IgD-negative memory B cell (primary cell): ENCODE measurements around the gene RXFP4. TPM values are rescaled to one million over a fixed set of nuclear protein-coding genes. Genes with fewer than 3 reads are reported as not detected.

Experiments
- H3K27ac Mint-ChIP-seq, 3 donors: one replicate each; pipeline ENCODE4 v1.8.0; 2020 to 2022; ENCODE audit warnings: mild to moderate bottlenecking in 3 of 3, mixed read lengths in 3 of 3, moderate library complexity in 1 of 3
- H3K27me3 Mint-ChIP-seq: one replicate; pipeline ENCODE4 v1.8.0; 2021; ENCODE audit warnings: mixed read lengths
- H3K36me3 Mint-ChIP-seq: one replicate; pipeline ENCODE4 v1.8.0; 2020; ENCODE audit warnings: mild to moderate bottlenecking, mixed read lengths
- H3K4me1 Mint-ChIP-seq, 3 donors: one replicate each; pipeline ENCODE4 v1.8.0; 2020 to 2022; ENCODE audit warnings: mixed read lengths in 3 of 3, mild to moderate bottlenecking in 1 of 3
- H3K4me3 Mint-ChIP-seq, 4 donors: one replicate each; pipeline ENCODE4 v1.8.0; 2020 to 2022; ENCODE audit warnings: mild to moderate bottlenecking in 4 of 4, mixed read lengths in 4 of 4, moderate library complexity in 3 of 4
- H3K9me3 Mint-ChIP-seq, 3 donors: one replicate each; pipeline ENCODE4 v1.8.0; 2020 to 2021; ENCODE audit warnings: mixed read lengths in 3 of 3, mild to moderate bottlenecking in 1 of 3
- polyA plus RNA-seq: library from polyadenylated mRNA; unstranded; fragments of 300-500 nt; fragmentation: Illumina TruSeq; gene quantifications from one replicate; pipeline ENCODE4 v1.2.3, GENCODE V29; 2021

The RXFP4 gene
- polyA plus RNA-seq, 1 donor from 2014 or later = 0.78 TPM

GRCh38 chr1:155938220-155938627 is 3.2 kb upstream of the RXFP4 start:
- Mint-ChIP-seq H3K4me3 (peak overlapping the region; percentile 13 to 81 (median 62)), H3K4me1 (peaks cover 23 to 37% (median 33%) of the 10 kb centered on the region in 3 donors), H3K36me3 (peaks cover 2% of the 10 kb centered on the region), H3K27me3 (no peaks in the 10 kb centered on the region), H3K27ac (peak overlapping the region in 2 of 3 donors; percentile 32 to 84), H3K9me3 (no peaks in the 10 kb centered on the region)

GRCh38 chr1:155940482-155940992 is 901 bp upstream of the RXFP4 start:
- Mint-ChIP-seq H3K4me1 (peaks cover 30 to 55% (median 47%) of the 10 kb centered on the region in 3 donors), H3K27ac (peak overlapping the region; percentile 79 to 97 (median 85)), H3K4me3 (peak overlapping the region in 3 of 4 donors; percentile 64 to 71 (median 67)), H3K27me3 (no peaks in the 10 kb centered on the region), H3K9me3 (no peaks in the 10 kb centered on the region), H3K36me3 (peaks cover 3% of the 10 kb centered on the region)

- no peak overlapping the region for H3K4me3 Mint-ChIP-seq
- peaks cover 38 to 63% (median 54%) of the 10 kb centered on the region in 3 donors for H3K4me1 Mint-ChIP-seq
Observed at GRCh38 chr1:155941845-155942531, 550 bp downstream of the RXFP4 start.

GRCh38 chr1:155942578-155943141 is 1.2 kb downstream of the RXFP4 start:
- Mint-ChIP-seq H3K4me1 (peaks cover 40 to 66% (median 56%) of the 10 kb centered on the region in 3 donors), H3K27me3 (no peaks in the 10 kb centered on the region), H3K27ac (peak overlapping the region; percentile 43 to 90 (median 88)), H3K4me3 (peak overlapping the region in 2 of 4 donors; percentile 47 to 52), H3K9me3 (no peaks in the 10 kb centered on the region), H3K36me3 (peaks cover 6% of the 10 kb centered on the region)

More at GRCh38 chr1:155941845-155942531, 550 bp downstream of the RXFP4 start:
- H3K9me3 Mint-ChIP-seq = no peaks in the 10 kb centered on the region
- H3K27me3 Mint-ChIP-seq = no peaks in the 10 kb centered on the region
- peak overlapping the region in 1 of 3 donors; percentile 79 for H3K27ac Mint-ChIP-seq
- H3K36me3 Mint-ChIP-seq = peaks cover 6% of the 10 kb centered on the region

- H3K4me1 Mint-ChIP-seq = peaks cover 33 to 59% (median 54%) of the 10 kb centered on the region in 3 donors
Observed at GRCh38 chr1:155944444-155944799, 3.0 kb downstream of the RXFP4 start.

GRCh38 chr1:155946633-155947219 is 5.3 kb downstream of the RXFP4 start:
- Mint-ChIP-seq H3K4me1 (peaks cover 17 to 41% (median 35%) of the 10 kb centered on the region in 3 donors), H3K27me3 (no peaks in the 10 kb centered on the region), H3K36me3 (peaks cover 8% of the 10 kb centered on the region), H3K9me3 (no peaks in the 10 kb centered on the region), H3K27ac (peak overlapping the region; percentile 85 to 96 (median 94)), H3K4me3 (peak overlapping the region in 3 of 4 donors; percentile 69 to 72 (median 72))

More at GRCh38 chr1:155944444-155944799, 3.0 kb downstream of the RXFP4 start:
- H3K4me3 Mint-ChIP-seq = peak overlapping the region; percentile 54 to 89 (median 78)
- H3K27me3 Mint-ChIP-seq = no peaks in the 10 kb centered on the region
- peak overlapping the region; percentile 85 to 96 (median 92) for H3K27ac Mint-ChIP-seq
- no peaks in the 10 kb centered on the region for H3K9me3 Mint-ChIP-seq
- peaks cover 6% of the 10 kb centered on the region for H3K36me3 Mint-ChIP-seq

GRCh38 chr1:155947292-155947691 is 5.9 kb downstream of the RXFP4 start:
- Mint-ChIP-seq H3K9me3 (no peaks in the 10 kb centered on the region), H3K27ac (peak overlapping the region; percentile 85 to 96 (median 94)), H3K4me1 (peaks cover 17 to 39% (median 34%) of the 10 kb centered on the region in 3 donors), H3K36me3 (peaks cover 8% of the 10 kb centered on the region), H3K27me3 (no peaks in the 10 kb centered on the region), H3K4me3 (peak overlapping the region in 1 of 4 donors; percentile 69)

- peaks cover 17 to 35% (median 32%) of the 10 kb centered on the region in 3 donors for H3K4me1 Mint-ChIP-seq
- H3K9me3 Mint-ChIP-seq = no peaks in the 10 kb centered on the region
- H3K4me3 Mint-ChIP-seq = peak overlapping the region in 1 of 4 donors; percentile 17
- peaks cover 9% of the 10 kb centered on the region for H3K36me3 Mint-ChIP-seq
- H3K27me3 Mint-ChIP-seq = no peaks in the 10 kb centered on the region
- peak overlapping the region in 2 of 3 donors; percentile 30 to 96 for H3K27ac Mint-ChIP-seq
Observed at GRCh38 chr1:155947741-155948140, 6.3 kb downstream of the RXFP4 start.

GRCh38 chr1:155950829-155951228 is 9.4 kb downstream of the RXFP4 start:
- Mint-ChIP-seq H3K27ac (peak overlapping the region in 1 of 3 donors; percentile 51), H3K36me3 (peaks cover 6% of the 10 kb centered on the region), H3K27me3 (no peaks in the 10 kb centered on the region), H3K4me1 (peaks cover 10 to 15% (median 14%) of the 10 kb centered on the region in 3 donors), H3K9me3 (no peaks in the 10 kb centered on the region), H3K4me3 (no peak overlapping the region)

- Mint-ChIP-seq H3K9me3 (no peaks in the 10 kb centered on the region), H3K27me3 (no peaks in the 10 kb centered on the region), H3K4me3 (peak overlapping the region in 1 of 4 donors; percentile 39), H3K4me1 (peaks cover 2 to 6% (median 5%) of the 10 kb centered on the region in 3 donors), H3K36me3 (peaks cover 4% of the 10 kb centered on the region), H3K27ac (peak overlapping the region in 2 of 3 donors; percentile 23 to 51)
Observed at GRCh38 chr1:155951753-155952504, 10.5 kb downstream of the RXFP4 start.

GRCh38 chr1:155952505-155952890 is 11.1 kb downstream of the RXFP4 start:
- peaks cover 0 to 5% (median 3%) of the 10 kb centered on the region in 3 donors for H3K4me1 Mint-ChIP-seq
- H3K27me3 Mint-ChIP-seq = no peaks in the 10 kb centered on the region
- no peaks in the 10 kb centered on the region for H3K9me3 Mint-ChIP-seq
- peak overlapping the region in 1 of 3 donors; percentile 23 for H3K27ac Mint-ChIP-seq
- no peak overlapping the region for H3K4me3 Mint-ChIP-seq
- peaks cover 6% of the 10 kb centered on the region for H3K36me3 Mint-ChIP-seq

GRCh38 chr1:155954645-155955044 is 13.2 kb downstream of the RXFP4 start:
- Mint-ChIP-seq H3K36me3 (peaks cover 6% of the 10 kb centered on the region), H3K27me3 (no peaks in the 10 kb centered on the region), H3K4me1 (peaks cover 3 to 11% (median 8%) of the 10 kb centered on the region in 3 donors), H3K4me3 (peak overlapping the region in 1 of 4 donors; percentile 4), H3K9me3 (no peaks in the 10 kb centered on the region), H3K27ac (peak overlapping the region; percentile 23 to 89 (median 28))

GRCh38 chr1:155957411-155957915 is 16.0 kb downstream of the RXFP4 start:
- H3K4me1 Mint-ChIP-seq = peaks cover 25 to 32% (median 31%) of the 10 kb centered on the region in 3 donors
- no peak overlapping the region for H3K4me3 Mint-ChIP-seq
- H3K9me3 Mint-ChIP-seq = no peaks in the 10 kb centered on the region
- no peaks in the 10 kb centered on the region for H3K27me3 Mint-ChIP-seq
- H3K27ac Mint-ChIP-seq = peak overlapping the region; percentile 73 to 80 (median 76)
- H3K36me3 Mint-ChIP-seq = peaks cover 7% of the 10 kb centered on the region

GRCh38 chr1:155960081-155960745 is 18.8 kb downstream of the RXFP4 start:
- Mint-ChIP-seq H3K36me3 (peaks cover 7% of the 10 kb centered on the region), H3K4me3 (peak overlapping the region; percentile 67 to 89 (median 78)), H3K27me3 (no peaks in the 10 kb centered on the region), H3K4me1 (peaks cover 25 to 41% (median 35%) of the 10 kb centered on the region in 3 donors), H3K27ac (peak overlapping the region; percentile 72 to 90 (median 78)), H3K9me3 (no peaks in the 10 kb centered on the region)
